ENCODE results near the gene MSRB3. TPM values are rescaled to one million over a fixed set of nuclear protein-coding genes. Genes with fewer than 3 reads are reported as not detected.

MSRB3 gene
- total and polyA plus RNA-seq, 2 donors (not counting 1 experiment from before 2014, with no cell fraction given) = 46.9 to 105 TPM

- Histone ChIP-seq H3K4me3 (replicated peaks in 1 of 4; ENCODE audit: control extremely low read depth in 1 of 4, insufficient read depth in 1 of 4, low read depth in 3 of 4, low read length in 4 of 4) (no peak overlapping the region), H2AFZ (ENCODE audit: low read length) (no peak overlapping the region), H4K20me1 (ENCODE audit: control insufficient read depth, extremely low read depth, insufficient read depth, low read length) (no peaks in the 10 kb centered on the region), H3K4me1 (ENCODE audit: control insufficient read depth, extremely low read depth, insufficient read depth, low read length) (peaks cover 16% of the 10 kb centered on the region), H3K36me3 (ENCODE audit: control insufficient read depth, insufficient read depth, low read length) (no peaks in the 10 kb centered on the region), H3K27me3 (ENCODE audit: control insufficient read depth, insufficient read depth, low read length) (no peaks in the 10 kb centered on the region), H3K9me3 (ENCODE audit: control insufficient read depth, insufficient read depth, low read depth, low read length) (no peaks in the 10 kb centered on the region), H3K79me2 (ENCODE audit: control insufficient read depth, insufficient read depth, low read length) (no peaks in the 10 kb centered on the region), H3K27ac (ENCODE audit: insufficient read depth, low read length) (peak overlapping the region; percentile 2), H3K4me2 (ENCODE audit: extremely low read depth, insufficient read depth, low read length) (no peak overlapping the region), H3K9ac (ENCODE audit: insufficient read depth, low read length) (no peak overlapping the region)
- peak in 1 of 2 donors; percentile 28 for DNase-seq (ENCODE audit: low read depth in 2 of 2)
- no peak for TF ChIP-seq EZH2 (IDR thresholded peaks at IDR 0.05; ENCODE audit: low read length, missing control alignments)
- TF ChIP-seq, protein P1, sequence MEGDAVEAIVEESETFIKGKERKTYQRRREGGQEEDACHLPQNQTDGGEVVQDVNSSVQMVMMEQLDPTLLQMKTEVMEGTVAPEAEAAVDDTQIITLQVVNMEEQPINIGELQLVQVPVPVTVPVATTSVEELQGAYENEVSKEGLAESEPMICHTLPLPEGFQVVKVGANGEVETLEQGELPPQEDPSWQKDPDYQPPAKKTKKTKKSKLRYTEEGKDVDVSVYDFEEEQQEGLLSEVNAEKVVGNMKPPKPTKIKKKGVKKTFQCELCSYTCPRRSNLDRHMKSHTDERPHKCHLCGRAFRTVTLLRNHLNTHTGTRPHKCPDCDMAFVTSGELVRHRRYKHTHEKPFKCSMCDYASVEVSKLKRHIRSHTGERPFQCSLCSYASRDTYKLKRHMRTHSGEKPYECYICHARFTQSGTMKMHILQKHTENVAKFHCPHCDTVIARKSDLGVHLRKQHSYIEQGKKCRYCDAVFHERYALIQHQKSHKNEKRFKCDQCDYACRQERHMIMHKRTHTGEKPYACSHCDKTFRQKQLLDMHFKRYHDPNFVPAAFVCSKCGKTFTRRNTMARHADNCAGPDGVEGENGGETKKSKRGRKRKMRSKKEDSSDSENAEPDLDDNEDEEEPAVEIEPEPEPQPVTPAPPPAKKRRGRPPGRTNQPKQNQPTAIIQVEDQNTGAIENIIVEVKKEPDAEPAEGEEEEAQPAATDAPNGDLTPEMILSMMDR (conservative IDR thresholded peaks at IDR 0.05 in 1 of 2, IDR thresholded peaks at IDR 0.05 in 1 of 2; ENCODE audit: low read depth in 1 of 2, low read length in 2 of 2) = no peak
Observed at GRCh38 chr12:65334521-65334920, 56.0 kb downstream of the MSRB3 start.

DNA sequence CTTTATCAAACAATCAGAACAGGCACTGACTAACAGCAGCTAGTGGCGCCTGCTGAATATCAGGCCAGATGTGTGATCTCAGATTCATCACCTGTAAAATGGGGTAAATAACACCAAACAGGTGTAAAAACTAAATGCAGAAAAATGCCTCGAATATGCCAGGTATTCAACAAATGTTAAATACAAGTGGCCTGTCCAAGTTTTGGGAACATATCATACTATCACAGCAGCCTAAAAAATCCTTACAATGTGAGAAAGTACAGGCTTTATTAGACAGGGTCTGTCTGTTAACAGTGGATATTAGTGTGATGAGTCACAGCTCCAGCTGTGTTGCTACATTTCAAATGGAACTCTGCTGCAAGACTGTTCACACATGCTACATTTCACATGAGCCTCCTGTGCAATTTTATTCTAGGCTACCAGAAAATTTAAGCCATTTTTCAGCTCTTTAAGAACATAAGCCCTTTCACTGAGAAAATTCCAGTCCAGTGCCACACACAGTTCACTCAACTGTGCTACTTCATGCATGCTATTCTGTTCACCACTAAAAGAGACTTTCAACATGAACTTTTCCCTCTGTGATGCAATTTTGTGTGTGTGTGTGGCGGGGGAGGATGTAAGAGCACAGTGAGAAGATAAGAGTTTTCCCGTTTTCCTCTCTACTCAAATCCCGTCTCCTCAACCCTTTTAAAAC, 56.7 kb downstream of the MSRB3 start:
- H4K20me1 ChIP-seq (ENCODE audit: control insufficient read depth, extremely low read depth, insufficient read depth, low read length) = no peaks in the 10 kb centered on the region
- H3K27me3 ChIP-seq (ENCODE audit: control insufficient read depth, insufficient read depth, low read length) = no peaks in the 10 kb centered on the region
- no peak overlapping the region for H3K9ac ChIP-seq (ENCODE audit: insufficient read depth, low read length)
- peak overlapping the region; percentile 62 for H3K27ac ChIP-seq (ENCODE audit: insufficient read depth, low read length)
- no peaks in the 10 kb centered on the region for H3K79me2 ChIP-seq (ENCODE audit: control insufficient read depth, insufficient read depth, low read length)
- H3K36me3 ChIP-seq (ENCODE audit: control insufficient read depth, insufficient read depth, low read length) = no peaks in the 10 kb centered on the region
- TF ChIP-seq, protein P1 (conservative IDR thresholded peaks at IDR 0.05 in 1 of 2, IDR thresholded peaks at IDR 0.05 in 1 of 2; ENCODE audit: low read depth in 1 of 2, low read length in 2 of 2) = no peak
- TF ChIP-seq EZH2 (IDR thresholded peaks at IDR 0.05; ENCODE audit: low read length, missing control alignments) = no peak
- H3K4me2 ChIP-seq (ENCODE audit: extremely low read depth, insufficient read depth, low read length) = peak overlapping the region; percentile 75
- peak overlapping the region in 1 of 4 experiments; percentile 30 for H3K4me3 ChIP-seq (replicated peaks in 1 of 4; ENCODE audit: control extremely low read depth in 1 of 4, insufficient read depth in 1 of 4, low read depth in 3 of 4, low read length in 4 of 4)
- no peak overlapping the region for H2AFZ ChIP-seq (ENCODE audit: low read length)
- DNase-seq (ENCODE audit: low read depth in 2 of 2) = peak; percentile 89 to 95
- peaks cover 16% of the 10 kb centered on the region for H3K4me1 ChIP-seq (ENCODE audit: control insufficient read depth, extremely low read depth, insufficient read depth, low read length)
- no peaks in the 10 kb centered on the region for H3K9me3 ChIP-seq (ENCODE audit: control insufficient read depth, insufficient read depth, low read depth, low read length)

DNA sequence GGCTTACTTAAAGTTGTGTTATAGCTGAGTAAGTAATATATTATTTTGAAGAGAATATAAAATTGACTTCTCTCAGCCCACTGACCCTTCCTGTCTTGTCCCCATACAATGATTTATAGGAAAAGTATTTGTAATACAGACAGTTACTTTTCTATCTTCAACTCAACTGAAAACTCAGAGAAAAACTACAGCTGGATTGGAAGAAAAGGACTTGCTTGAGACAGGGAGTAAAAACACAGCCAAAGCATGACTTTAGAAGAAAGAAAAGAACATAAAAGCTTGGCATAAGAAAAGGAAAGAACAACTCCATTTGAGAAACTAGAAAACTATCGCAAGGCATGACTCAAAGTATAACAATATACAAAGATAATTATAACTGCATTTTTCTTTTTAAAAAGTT, 57.5 kb downstream of the MSRB3 start:
- Histone ChIP-seq H3K79me2 (ENCODE audit: control insufficient read depth, insufficient read depth, low read length) (no peaks in the 10 kb centered on the region), H3K27ac (ENCODE audit: insufficient read depth, low read length) (peak overlapping the region; percentile 62), H3K36me3 (ENCODE audit: control insufficient read depth, insufficient read depth, low read length) (no peaks in the 10 kb centered on the region), H2AFZ (ENCODE audit: low read length) (no peak overlapping the region), H4K20me1 (ENCODE audit: control insufficient read depth, extremely low read depth, insufficient read depth, low read length) (no peaks in the 10 kb centered on the region), H3K4me2 (ENCODE audit: extremely low read depth, insufficient read depth, low read length) (peak overlapping the region; percentile 38), H3K9ac (ENCODE audit: insufficient read depth, low read length) (no peak overlapping the region), H3K4me1 (ENCODE audit: control insufficient read depth, extremely low read depth, insufficient read depth, low read length) (peaks cover 16% of the 10 kb centered on the region), H3K9me3 (ENCODE audit: control insufficient read depth, insufficient read depth, low read depth, low read length) (no peaks in the 10 kb centered on the region), H3K4me3 (replicated peaks in 1 of 4; ENCODE audit: control extremely low read depth in 1 of 4, insufficient read depth in 1 of 4, low read depth in 3 of 4, low read length in 4 of 4) (peak overlapping the region in 1 of 4 experiments; percentile 30), H3K27me3 (ENCODE audit: control insufficient read depth, insufficient read depth, low read length) (no peaks in the 10 kb centered on the region)
- peak in 1 of 2 donors; percentile 24 for DNase-seq (ENCODE audit: low read depth in 2 of 2)
- TF ChIP-seq EZH2 (IDR thresholded peaks at IDR 0.05; ENCODE audit: low read length, missing control alignments) = no peak
- TF ChIP-seq, protein P1 (conservative IDR thresholded peaks at IDR 0.05 in 1 of 2, IDR thresholded peaks at IDR 0.05 in 1 of 2; ENCODE audit: low read depth in 1 of 2, low read length in 2 of 2) = no peak
